GM21717 (cell line): ENCODE results near the gene ODAD4.
"Not testable (repeated sequence)": the region's sequence is repeated elsewhere in the genome, so short reads cannot be mapped to it uniquely, and the experiment has no call there.

Experiments
- ATAC-seq: cut with Tn5 transposase; IDR thresholded peaks from one replicate; pipeline ENCODE4 v1.9.1; 2021; ENCODE audit warnings: mild to moderate bottlenecking, moderate library complexity; ENCODE audit not compliant: unreplicated experiment

The ODAD4 gene

GRCh38 chr17:41913798-41914197 lies 16.6 kb upstream of the ODAD4 start:
- ATAC-seq, result no peak

DNA sequence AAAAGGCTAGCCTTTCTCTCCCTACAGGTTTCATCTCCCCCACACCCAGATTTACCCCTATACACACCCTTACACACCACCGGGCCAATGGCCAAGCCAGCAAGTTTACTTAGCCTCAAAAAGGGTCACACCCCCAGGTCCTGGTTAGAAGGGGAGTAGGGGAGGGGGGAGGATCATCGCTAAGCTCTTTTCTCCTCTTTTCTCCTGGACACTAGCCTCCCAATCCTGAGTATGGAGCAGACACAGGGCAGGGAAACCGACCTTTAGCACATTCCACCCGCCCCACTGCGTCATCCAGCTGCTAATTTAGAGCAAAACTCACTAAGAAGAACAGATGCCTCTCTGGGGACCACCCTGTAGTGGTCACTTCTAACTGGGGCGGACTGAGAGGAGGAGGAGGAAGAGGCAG lies 16.1 kb upstream of the ODAD4 start:
- ATAC-seq, result no peak

DNA sequence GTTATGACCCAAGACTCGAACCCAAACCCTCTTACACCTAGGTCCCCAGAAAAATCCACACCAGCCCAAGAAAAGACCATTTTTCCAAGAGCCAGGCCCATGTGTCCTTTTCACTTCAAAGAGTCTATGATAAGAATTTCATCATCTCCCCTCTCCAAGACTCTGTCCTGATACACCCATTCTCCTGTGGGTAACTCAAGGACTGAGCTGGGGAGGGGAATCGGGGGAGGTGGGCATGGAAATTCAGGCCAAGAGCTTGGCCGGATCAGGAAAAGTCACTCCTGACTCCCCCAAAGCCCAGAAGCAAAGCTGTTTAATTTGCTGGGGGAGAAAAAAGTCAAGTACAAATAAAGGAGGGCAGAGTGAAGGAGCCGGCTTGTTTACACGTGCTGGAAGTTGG lies 15.4 kb upstream of the ODAD4 start:
- ATAC-seq, result no peak

DNA sequence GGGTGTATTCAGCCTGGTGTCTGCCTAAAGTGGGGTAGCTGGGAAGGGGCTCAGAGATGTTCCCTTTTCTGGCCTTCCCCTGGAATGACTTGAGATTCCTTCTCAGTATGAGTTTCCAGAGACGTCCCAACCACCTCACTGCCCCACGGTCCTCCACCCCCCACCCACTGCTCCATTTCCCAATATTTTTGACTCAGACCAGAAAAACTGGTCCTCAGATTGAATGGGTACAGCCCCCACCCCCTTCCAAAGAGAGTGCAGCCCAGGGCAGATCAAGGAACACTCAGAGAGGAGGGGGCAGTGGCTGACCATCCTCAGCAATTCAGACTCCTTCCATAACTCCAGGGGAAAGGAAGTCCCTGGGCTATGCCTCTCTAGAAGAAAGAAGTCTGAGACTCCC lies 14.9 kb upstream of the ODAD4 start:
- no peak for ATAC-seq

DNA sequence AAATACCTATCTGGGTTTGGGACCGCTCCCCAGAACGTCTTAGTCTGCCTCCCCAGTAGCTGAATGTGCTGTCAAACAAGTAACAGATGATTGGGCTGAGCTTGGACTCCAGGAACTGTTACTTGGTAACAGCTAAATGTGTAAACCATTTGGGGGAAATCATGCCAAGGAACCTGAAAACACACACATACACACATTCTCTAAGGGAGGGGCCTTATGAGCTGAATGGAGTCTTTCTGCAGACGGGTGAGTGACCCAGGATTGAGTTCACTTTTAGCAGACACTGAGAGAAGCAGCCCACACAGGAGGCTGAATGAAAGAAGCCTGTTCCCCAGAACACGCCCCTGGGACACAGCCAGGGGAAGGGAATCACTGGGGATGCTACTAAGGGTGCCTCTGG lies 13.2 kb upstream of the ODAD4 start:
- ATAC-seq, result no peak

DNA sequence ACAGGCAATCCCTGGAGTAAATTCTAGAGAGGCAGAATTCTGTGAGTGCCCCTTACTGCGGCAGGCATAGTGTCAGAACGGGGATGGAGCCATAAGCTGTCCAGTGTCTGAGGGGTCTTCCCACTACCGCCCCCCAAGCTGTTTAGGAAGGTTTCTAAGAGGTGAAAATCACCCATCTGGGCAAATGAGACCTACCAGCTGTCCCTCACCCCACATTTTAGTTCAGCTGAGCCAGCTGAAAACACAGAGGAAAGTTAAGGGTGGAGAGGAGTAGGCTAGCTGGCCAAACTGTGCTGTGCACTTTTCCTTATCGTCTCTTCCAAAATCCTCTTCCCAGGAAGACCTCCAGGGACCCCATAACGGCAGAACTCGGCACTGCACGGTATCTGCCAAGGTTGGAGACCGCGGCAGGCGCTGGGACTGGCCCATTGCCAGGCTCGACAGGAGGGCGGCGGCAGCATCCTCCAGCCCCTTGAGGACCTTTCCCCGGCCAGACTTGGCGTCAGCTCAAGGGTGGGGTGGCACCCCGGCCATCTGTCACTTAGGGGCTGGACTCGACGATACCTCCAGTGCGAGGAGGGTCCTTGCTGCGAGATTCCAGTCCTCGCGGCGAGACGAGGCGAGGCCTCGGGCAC lies 12.6 kb upstream of the ODAD4 start:
- ATAC-seq, result peak; percentile 18

DNA sequence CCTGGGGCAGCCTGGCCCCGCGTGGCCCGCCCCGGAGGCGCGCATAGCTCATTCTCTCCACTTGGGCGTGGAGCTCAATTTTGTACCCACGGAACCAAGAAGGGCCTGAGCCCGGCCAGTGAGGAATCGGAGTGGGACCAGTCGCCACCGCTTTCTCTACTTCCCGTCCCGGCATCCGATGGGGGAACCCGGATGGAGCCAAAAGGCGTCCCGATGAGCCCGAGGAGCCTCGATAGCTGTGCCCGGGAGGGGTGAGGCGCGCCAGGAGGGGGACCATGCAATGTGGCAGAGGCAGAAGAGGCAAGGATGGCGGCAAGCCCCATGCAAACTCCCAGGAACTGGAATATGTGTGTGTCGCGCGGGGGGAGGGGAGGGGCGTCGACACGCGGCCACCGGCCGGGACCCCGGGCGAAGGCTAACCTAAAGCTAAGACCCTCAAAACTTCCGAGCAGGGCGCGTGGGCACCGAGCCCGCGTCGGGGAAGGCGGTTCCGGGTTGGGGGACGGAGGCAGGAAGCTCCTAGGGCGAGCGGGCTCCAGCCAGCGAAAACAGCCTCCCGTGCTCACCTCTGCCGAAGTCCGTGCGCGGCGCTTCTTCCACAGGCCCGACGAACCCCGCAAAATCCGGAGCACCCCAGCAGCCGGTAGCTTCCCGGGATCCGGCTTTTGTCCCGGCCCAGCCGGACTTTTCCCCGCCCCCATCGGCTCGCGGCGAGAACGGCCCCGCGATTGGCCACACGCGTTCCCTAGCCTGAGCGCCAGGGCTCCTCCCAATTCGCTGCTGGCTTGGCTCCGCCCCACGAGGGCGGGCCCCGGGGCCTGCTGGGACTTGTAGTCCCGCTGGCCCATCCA lies 11.9 kb upstream of the ODAD4 start, which contains the start of gene ACLY:
TSS of gene ACLY (minus strand) at position 638 of the 851 bp plus-strand sequence. CDS start 5,078 bp downstream, outside the sequence.
- ATAC-seq, result peak; percentile 85

DNA sequence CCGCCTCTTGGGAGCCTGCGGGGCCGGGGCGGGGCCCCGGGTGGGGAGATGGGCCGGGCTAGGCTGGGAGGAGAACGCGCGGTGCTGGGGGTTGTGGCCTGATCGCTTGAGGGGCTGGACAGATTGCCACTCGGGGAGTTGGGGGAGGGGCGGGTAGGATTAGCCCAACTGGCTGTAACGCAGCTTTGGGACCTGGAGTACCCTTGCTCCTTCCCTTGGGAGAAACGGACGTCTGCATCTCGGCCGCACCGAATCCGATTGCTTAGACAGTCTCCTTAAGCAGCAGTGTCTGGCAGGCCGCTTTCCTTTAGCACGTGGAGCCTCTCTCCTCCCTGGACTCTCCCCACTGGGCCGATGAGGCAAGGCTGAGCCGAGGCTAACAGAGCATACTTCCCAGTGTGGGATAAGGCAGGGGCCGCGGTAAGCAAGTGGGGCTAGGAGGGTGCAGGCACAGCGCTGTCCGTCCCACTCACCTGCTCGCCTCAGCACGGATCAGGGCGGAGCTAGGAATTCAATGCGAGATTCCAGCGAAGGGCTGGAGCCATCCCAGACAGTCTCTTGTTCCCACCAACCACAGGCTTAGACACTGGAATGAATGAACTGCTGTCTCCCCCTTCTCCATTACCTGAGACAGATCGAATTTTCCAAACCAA lies 11.1 kb upstream of the ODAD4 start:
- no peak for ATAC-seq

DNA sequence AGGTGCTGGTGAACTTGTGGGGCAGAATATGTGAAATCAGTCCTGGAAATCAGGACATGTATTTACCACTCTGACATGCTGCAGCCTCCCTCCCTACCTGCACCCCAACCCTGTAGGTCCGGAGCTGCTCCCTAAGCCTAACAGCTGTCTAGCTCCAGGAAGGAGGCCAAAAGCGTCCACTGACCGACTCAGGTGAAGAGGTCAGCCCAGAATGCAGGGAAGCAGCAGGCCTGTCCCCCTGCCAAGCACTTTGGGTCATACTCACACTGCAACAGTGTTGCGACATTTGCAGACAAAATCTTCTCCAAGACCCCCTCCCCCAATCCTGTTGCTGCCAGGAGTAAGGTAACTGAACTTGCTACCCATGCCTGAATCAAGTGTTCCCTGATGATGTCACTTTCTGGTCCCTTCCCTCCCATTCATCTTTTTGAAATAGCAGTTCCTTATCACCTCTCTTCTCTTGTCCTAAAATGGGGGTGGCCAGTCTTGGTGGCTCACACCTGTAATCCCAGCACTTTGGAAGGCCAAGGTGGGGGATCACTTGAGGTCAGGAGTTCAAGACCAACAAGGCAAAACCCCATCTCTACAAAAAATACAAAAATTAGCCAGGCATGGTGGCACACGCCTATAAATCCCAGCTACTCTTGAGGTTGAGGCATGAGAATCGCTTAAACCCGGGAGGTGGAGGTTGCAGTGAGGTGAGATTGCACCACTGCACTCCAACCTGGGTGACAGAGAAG lies 10.4 kb upstream of the ODAD4 start:
- no peak for ATAC-seq

DNA sequence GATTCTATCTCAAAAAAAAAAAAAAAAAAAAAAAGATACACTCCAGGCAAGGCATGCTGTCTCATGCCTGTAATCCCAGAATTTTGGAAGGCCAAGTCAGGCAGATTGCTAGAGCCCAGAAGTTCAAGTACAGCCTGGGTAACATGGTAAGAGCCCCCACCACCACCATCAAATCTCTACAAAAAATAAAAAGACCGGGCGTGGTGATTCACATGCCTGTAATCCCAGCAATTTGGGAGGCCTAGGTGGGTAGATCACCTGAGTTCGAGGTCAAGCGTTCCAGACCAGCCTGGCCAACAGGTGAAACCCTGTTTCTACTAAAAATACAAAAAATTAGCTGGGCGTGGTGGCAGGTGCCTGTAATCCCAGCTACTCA lies 9.8 kb upstream of the ODAD4 start:
- ATAC-seq, result no peak

GRCh38 chr17:41925991-41926590 lies 4.3 kb upstream of the ODAD4 start:
- ATAC-seq, result no peak

DNA sequence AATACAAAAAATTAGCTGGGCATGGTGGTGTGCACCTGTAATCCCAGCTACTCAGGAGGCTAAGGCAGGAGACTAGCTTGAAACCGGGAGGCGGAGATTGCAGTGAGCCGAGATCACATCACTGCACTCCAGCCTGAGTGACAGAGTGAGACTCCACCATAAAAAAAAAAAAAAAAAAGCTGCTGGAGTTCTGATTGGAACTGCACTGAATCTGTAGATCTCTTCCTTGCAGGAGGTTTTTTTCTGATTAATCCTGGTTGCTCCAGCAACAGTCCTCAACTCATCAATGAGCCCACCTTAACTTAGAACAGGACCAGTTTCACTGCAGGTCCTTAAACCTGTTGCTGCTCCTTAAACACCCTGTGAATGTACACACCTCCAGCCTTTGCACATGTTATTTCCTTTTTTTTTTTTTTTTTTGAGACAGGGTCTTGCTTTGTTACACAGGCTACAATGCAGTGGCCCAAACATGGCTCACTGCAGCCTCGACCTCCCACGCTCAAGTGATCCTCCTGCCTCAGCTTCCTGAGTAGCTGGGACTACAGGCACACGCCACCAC lies 1.6 kb upstream of the ODAD4 start:
- no peak for ATAC-seq

- not testable (repeated sequence) for ATAC-seq
Measured at GRCh38 chr17:41930833-41931156, 378 bp downstream of the ODAD4 start.

DNA sequence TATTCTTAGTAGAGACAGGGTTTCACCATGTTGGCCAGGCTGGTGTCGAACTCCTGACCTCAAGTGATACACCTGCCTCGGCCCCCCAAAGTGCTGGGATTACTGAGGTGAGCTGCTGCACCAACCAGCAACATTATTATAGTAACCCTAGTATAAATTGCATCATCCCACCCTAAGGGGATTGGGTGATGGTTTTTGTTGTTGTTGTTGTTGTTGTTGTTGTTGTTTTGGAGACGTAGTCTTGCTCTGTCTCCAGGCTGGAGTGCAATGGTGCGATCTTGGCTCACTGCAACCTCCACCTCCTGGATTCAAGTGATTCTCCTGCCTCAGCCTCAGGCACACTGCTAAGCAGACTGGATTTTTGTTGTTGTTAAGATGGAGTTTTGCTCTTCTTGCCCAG lies 1.3 kb downstream of the ODAD4 start:
- not testable (repeated sequence) for ATAC-seq

DNA sequence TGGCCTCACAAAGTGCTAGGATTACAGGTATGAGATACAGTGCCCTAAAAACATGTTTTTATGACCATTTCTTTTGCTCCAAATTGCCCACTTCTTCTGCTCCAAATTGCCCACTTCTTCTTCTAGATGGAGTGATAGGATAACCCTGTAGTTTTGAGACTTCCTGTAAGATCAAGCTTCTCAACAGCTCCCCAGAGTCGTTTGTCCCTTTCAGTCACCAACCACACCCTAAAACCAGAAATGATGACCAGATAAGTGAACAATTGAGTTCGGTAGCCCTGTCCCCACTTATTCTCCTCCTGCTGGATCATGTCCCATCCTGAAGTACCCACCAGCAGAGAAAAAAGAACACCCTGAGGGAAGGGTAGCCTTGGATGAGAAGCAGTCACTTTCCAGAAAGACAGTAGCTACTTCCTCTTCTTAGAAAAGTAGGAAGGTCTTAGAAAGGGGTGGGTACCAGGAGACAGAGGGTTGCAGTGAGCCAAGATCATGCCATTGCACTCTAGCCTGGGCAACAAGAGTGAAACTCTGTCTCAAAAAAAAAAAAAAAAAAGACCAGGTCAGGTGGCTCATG lies 2.5 kb downstream of the ODAD4 start:
- no peak for ATAC-seq

GRCh38 chr17:41935641-41936040 lies 5.2 kb downstream of the ODAD4 start:
- ATAC-seq, result no peak

GRCh38 chr17:41937970-41938954 lies 7.8 kb downstream of the ODAD4 start:
- no peak for ATAC-seq

DNA sequence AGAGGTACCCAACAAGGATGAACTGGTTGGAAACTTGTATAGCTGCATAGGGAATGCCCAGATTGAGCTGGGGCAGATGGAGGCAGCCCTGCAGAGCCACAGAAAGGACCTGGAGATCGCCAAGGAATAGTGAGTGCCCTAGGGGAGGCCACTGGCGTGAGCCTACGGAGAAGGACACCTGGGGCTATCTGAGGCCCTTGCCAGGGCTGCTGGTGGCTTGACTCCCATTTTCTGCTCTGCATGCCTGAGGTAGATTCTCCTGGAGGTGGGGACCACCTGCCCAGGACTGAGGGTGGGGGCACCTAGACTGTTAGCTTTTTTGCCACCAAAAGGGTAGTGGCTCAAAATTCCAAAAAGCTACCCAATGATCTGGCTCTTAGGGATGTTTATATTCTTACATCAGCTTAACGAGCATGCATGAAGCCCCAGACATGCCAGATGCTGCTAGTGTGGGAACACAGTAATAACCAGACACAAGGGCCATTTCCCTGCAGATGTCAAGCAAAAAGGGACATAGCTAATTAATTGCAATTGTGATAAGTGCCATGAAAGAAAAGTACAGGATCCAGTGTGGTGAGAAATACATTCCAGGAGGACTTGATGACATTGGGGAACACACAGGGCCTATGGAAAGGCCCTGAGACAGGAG lies 8.8 kb downstream of the ODAD4 start:
- no peak for ATAC-seq

DNA sequence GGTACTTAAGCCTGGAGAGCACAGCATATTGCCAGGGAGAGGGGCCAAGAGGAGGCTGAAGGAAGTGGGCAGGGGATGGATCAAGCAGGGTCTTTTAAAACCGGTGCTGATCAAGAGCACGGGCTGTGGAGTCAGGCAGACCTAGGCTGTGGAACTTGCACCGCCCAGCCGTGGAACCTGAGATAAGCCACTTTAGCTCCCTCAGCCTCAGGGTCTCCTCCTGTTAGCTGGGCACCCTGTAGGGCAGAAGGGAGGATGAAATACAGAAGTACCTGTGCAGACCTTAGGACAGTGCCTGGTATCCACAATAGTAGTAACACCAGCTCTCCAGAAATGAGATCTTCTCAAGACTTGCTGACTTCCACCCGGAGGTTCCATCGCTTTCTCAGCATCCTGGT lies 9.3 kb downstream of the ODAD4 start:
- ATAC-seq, result no peak
